CD4-positive, alpha-beta T cell treated with Interleukin-17A for 4 hours (primary cell): ENCODE data around the gene SUMF2.
"Not testable (repeated sequence)": the region's sequence is repeated elsewhere in the genome, so short reads cannot be mapped to it uniquely, and the experiment has no call there.

Source experiments
- DNase-seq: peaks from one replicate; pipeline ENCODE4 v3.0.0-alpha.2; 2020; ENCODE audit warnings: mixed read lengths

Gene SUMF2

DNA sequence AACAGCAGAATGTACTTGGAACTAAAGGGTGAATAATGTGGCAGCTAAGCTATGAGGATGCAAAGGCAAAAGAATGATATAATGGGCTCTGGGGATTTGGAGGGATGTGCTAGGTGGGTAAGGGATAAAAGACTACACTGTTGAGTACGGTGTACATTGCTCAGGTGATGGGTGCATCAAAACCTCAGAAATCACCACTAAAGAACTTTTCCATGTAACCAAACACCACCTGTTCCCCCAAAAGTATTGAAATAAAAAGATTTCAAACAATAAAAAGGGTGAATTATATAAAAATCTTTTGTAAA is 43.8 kb downstream of the SUMF2 start:
- no peak for DNase-seq

- DNase-seq = no peak
Observed at GRCh38 chr7:56110611-56111010, 46.5 kb downstream of the SUMF2 start.

GRCh38 chr7:56112244-56112643 is 48.2 kb downstream of the SUMF2 start:
- not testable (repeated sequence) for DNase-seq

GRCh38 chr7:56115852-56116538 is 51.9 kb downstream of the SUMF2 start, which contains the start of gene NUPR2:
NUPR2 (minus strand) TSS chr7:56116417; CDS start chr7:56116314, 103 bp downstream.
- no peak for DNase-seq

GRCh38 chr7:56121440-56121839 is 57.4 kb downstream of the SUMF2 start:
- DNase-seq = no peak

DNA sequence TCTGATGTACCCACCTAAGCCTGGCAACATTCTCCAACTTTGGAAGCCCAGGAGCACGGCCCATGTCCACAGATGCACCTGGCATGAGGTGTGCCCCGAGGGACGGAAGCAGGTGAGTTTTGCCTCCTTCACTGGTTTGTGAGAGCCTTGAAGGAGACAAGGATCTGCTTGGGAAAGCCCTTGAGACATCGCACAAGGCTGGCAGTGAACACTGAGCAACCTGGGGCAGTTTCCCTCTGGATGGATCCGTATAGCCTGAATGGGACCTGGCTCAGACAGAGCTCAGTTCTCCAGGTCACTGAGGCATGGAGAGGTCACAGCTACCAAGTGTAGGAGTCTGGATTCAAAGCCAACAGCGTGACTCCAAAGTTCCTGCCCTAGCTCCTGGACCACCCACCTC is 60.9 kb downstream of the SUMF2 start:
- DNase-seq = no peak

GRCh38 chr7:56125831-56126230 is 61.7 kb downstream of the SUMF2 start:
- DNase-seq = no peak

DNA sequence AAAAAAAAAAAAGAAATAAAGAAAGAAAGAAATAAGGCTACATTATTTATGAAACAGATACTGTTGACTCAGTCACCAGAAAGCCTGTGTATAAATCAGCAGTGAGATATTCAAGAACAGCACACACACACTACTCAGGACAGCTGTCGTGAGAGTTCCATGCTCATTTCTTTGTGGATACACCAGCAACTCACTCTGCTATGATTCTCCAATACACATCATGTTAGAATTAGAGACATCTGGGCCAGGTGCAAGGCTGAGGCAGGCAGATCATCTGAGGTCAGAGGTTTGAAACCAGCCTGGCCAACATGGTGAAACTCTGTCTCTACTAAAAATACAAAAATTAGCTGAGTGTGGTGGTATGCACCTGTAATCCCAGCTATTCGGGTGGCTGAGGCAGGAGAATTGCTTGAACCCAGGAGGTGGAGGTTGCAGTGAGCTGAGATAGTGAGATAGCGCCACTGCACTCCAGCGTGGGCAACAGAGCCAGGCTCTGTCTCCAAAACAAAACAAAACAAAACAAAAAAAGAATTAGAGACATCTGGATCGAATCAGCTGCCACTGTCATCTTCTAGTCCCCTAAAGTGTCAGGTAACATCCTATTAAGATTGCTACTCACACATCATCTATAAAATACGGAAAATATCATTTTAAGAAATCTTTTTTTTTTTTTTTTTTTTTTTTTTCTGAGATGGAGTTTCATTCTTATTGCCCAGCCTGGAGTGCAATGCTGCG is 63.3 kb downstream of the SUMF2 start:
- no peak for DNase-seq
